NOMO-1 treated with DMSO at 0.1 percent for 48 hours (cell line): ENCODE results near the gene BCAT1.
A peak's percentile ranks its signal among the peaks of the same experiment; 100 is the strongest.
"Not testable (repeated sequence)": the region's sequence is repeated elsewhere in the genome, so short reads cannot be mapped to it uniquely, and the experiment has no call there.

Source experiments
- DNase-seq: peaks from one replicate; lab custom pipeline; 2025; ENCODE audit not compliant: unreplicated experiment; lab: John Stamatoyannopoulos, UW

BCAT1 gene

DNA sequence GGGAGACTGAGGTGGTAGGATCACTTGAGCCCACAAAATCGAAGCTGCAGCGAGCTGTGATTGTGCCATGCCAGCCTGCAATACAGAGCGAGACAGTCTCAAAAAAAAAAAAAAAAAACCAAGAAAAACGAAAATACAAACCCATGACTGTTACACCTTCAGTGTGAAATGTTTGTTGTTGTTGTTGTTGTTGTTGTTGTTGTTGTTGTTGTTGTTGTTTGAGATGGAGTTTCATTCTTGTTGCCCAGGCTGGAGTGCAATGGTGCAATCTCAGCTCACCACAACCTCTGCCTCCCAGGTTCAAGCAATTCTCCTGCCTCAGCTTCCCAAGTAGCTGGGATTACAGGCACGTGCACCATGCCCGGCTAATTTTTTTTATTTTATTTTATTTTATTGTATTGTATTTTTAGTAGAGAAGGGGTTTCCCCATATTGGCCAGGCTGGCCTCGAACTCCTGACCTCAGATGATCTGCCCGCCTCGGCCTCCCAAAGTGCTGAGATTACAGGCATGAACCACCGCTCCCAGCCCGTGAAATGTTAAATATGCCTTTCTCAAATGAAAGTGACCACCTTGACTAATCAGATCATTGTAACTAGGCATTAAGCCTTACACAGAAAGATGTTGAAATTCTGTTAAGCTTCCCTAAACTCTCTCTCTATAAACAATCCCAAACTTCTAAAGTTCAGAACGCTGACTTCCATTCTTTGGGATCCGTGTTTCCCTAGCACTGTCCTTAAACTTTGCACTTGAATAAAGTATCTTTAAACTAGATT lies 20.2 kb downstream of the BCAT1 start:
- not testable (repeated sequence) for DNase-seq

DNA sequence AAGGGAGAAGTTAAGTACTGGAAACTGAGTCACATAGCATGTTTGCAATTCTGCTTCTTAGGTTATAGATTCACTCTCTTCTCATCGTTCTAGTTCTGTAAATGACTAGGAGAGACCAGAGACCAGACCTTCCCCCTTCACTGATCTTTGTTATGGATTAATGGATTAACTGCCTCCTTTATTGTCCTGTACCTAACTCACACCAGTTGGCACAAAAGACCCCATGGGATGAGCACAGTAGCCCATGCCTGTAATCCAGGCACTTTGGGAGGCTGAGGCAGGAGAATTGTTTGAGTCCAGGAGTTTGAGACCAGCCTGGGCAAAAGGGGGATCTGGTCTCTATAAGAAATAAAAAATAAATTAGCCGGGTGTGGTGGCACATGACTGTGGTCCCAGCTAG lies 20.8 kb downstream of the BCAT1 start:
- DNase-seq, result no peak

- DNase-seq, result not testable (repeated sequence)
Observed at GRCh38 chr12:24926080-24926479, 22.8 kb downstream of the BCAT1 start.

DNA sequence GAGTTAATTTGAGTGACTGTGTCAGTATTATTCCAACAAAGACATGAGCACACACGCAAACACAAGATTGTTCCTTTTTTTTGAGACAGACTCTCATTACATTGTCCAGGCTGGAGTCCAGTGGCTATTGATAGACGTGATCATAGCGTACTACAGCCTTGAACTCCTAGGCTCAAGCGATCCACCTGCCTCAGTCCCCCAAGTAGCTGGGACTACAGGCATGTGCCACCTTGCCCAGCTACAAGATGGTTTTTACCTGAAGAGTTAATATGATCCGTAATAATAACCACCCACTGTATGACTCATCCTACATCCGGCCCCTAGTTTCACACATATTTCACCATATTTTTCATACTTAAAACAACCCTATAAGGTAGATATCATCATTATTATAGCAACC lies 26.8 kb downstream of the BCAT1 start:
- peak; percentile 45 for DNase-seq

DNA sequence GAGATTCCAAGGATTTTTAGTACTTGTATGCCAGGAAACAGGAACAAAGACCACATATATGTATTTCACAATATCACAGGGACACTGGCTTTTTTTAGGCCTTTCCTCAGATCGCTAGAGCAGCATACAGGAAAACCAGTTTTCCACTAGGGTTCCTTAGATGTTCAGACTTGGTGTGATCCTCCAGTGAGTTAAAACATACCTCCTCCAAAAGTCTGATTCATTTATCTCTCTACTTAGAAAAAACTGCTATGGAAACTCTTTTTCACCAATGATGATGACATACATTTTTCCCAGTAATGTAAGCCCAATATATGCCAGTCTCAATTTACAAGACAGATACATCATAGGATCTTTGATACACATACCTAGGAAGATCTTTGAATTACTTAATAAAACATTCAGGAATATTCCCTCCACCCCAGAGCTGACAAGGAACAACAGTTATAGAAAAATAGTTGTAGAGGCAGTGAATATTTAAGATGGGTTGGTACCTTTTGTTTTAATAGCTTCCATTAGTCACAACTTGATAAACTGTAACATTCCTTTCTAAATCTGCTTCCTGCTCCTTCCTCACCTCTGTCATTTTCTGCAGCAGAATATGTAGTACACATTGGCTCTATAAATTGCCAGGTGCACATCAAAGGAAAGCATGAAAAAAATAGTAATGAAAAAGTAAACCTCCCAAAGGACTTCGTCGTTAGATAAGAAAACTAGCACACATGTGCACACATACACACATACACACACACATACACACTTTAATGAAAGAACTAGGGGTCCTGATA lies 27.5 kb downstream of the BCAT1 start:
- no peak for DNase-seq

DNA sequence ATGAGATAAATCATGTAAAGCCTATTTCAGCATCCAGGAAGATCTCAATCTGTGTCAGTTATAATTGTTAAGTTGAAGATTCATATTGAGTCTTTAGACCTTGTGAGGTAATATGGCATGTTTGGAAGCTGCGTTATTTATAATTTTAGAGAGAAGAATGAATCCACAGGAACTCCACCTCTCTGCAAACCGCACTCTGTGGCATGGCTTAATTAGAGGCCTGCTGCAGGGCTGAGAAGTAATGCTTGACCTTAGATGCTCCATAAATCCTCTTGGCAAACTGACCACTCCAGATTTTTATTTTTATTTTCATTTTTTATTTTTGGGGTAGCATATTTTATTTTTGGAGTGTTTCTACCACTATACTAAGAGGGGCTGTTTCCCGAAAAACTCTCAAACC lies 28.8 kb downstream of the BCAT1 start:
- no peak for DNase-seq

DNA sequence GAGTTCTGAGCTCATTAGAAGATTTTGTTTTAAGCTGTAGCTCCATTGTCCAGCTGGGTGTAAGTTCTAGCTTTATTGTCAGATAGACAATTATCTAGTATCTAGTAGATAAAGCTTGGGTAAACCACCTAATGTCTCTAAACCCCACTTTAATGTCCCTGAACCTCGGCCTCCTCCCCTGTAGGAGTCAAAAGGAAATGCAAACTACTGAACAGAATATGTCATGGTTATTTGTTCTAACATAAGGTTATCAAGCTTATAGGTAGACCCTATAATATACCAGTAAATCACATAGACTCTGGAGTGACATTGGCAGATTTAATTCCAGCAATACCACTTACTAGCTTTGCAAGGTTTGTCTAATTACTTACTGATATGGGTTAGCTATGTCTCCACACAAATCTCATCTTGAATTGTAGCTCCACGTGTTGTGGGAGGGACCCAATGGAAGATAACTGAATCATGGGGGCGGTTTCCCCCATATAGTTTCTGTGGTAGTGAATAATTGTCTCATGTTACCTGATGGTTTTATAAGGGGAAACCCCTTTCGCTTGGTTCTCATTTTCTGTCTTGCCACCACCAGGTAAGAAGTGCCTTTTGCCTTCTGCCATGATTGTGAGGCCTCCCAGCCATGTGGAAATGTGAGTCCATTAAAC lies 29.4 kb downstream of the BCAT1 start:
- no peak for DNase-seq

GRCh38 chr12:24918596-24918995 lies 30.3 kb downstream of the BCAT1 start:
- DNase-seq, result no peak

DNA sequence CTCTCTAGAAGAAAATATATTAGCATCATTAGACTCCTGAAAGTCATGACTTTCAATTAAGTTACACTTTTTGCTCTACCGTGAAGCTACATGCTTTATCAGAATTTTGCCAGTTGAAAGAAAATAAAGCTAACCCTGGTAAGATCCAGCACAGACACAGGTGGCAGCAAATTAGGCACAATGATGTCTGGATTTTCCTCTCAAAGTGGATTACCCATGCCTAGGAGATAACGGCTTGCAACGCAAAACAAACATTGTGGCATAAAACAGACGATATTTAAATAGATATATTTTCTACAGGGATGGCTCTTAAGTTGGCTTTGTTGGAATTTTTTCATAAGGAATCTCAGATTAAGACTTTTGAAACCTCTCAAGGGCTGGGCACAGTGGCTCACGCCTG lies 33.4 kb downstream of the BCAT1 start:
- DNase-seq, result no peak

- DNase-seq, result no peak
Observed at GRCh38 chr12:24913953-24914352, 34.9 kb downstream of the BCAT1 start.

GRCh38 chr12:24913130-24913529 lies 35.8 kb downstream of the BCAT1 start:
- no peak for DNase-seq

GRCh38 chr12:24911271-24911791 lies 37.6 kb downstream of the BCAT1 start:
- DNase-seq, result no peak

- not testable (repeated sequence) for DNase-seq
Observed at GRCh38 chr12:24910192-24910591, 38.7 kb downstream of the BCAT1 start.

- DNase-seq, result peak; percentile 23
Observed at GRCh38 chr12:24909667-24910066, 39.2 kb downstream of the BCAT1 start.

- DNase-seq, result no peak
Observed at GRCh38 chr12:24907464-24907863, 41.4 kb downstream of the BCAT1 start.

- no peak for DNase-seq
Observed at GRCh38 chr12:24906141-24906540, 42.8 kb downstream of the BCAT1 start.

- no peak for DNase-seq
Observed at GRCh38 chr12:24905431-24905830, 43.5 kb downstream of the BCAT1 start.

GRCh38 chr12:24904871-24905270 lies 44.0 kb downstream of the BCAT1 start:
- no peak for DNase-seq

DNA sequence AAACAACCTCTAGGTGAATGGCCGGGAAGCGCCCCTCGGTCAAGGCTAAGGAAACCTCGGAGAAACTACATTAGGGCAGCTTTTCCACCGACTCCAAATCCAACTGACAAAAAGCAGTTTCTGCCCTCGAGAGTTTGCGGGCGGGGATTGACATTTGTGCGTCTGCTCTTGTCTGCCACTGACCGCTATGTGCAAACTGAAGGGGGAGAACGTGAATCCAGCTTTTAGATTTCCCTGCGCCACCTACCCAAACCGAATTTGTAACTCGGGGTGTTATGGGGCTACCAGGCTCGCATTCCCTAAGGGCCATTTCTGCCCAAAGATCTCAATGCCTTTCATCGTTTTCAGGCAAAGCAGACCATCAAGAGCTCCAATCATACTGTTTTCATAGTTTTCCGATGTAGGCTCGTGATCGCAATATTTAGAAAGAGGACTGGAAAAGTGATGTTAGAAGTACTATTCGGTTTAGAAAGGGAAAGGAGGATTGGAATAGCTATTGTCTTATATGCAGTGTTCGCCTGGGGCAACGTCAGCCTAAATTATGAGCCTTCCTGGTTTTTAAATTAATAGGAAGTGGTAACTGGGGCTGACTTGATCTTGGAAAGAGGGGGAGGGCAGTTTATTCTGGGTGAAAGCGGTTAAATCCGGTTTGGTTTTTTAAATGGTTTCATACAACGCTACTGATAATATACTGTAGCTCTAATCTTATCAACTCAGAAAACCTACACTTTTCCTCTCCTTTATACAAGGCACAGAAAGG lies 45.4 kb downstream of the BCAT1 start:
- peak; percentile 16 for DNase-seq

DNA sequence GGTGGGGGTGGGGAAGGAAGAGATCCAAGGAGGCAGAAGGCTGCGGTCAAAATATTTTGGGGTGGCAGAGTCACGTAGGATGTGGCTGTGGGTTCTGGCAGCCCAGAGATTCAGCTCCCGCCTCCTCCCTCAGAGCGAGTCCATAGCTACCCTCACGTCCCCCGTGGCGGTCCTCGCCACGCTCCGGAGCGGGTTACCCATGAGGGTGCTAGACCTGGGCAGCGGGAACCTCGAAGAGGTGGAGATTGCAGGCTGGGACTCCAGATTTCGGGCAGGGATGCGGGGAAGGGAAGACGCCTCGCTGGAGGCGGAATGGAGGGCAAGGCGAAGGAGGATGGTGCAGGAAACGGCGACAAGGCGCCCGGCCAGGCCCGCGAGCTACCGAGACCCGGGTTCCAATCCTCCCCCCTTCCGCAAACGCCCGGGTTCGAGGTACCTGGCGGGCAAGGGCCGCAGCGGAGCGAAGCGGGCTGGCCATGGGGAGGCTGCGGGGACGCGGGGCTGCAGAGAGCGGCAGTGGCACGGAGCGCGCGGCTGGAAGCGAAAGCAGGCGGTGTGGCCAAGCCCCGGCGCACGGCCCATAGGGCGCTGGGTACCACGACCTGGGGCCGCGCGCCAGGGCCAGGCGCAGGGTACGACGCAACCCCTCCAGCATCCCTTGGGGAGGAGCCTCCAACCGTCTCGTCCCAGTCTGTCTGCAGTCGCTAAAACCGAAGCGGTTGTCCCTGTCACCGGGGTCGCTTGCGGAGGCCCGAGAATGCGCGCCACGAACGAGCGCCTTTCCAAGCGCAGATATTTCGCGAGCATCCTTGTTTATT lies 46.2 kb downstream of the BCAT1 start:
- DNase-seq, result no peak
